Activated CD4-positive, CD25-positive, alpha-beta regulatory T cell (primary cell): ENCODE measurements around the gene MT1M.

Experiments used
- DNase-seq, 4 experiments: peaks; one replicate each; lab custom pipeline; 2025; lab: John Stamatoyannopoulos, UW

The MT1M gene

GRCh38 chr16:56628486-56629350 is 3.7 kb upstream of the MT1M start:
- no peak for DNase-seq

GRCh38 chr16:56629531-56629930 is 2.9 kb upstream of the MT1M start:
- DNase-seq: no peak

- no peak for DNase-seq
Measured at GRCh38 chr16:56630134-56630533, 2.3 kb upstream of the MT1M start.

DNA sequence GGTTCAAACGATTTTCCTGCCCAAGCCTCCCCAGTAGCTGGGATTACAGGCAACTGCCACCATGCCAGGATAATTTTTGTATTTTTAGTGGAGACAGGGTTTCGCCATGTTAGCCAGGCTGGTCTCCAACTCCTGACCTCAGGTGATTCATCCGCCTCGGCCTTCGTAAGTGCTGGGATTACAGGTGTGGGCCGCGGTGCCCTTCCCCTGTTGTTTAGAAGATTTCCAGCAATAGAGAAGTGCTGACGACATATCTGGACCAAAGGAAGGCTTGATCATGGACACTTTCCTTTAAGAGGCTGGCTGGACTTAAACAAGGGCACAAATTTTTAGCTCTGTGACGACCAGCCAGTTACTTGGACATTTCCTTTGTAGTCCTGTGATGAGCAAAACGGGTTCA is 1.3 kb upstream of the MT1M start:
- no peak for DNase-seq

- no peak for DNase-seq
Measured at GRCh38 chr16:56631832-56632155, 665 bp upstream of the MT1M start.

- DNase-seq: no peak
Measured at GRCh38 chr16:56632848-56633365, 448 bp downstream of the MT1M start.

DNA sequence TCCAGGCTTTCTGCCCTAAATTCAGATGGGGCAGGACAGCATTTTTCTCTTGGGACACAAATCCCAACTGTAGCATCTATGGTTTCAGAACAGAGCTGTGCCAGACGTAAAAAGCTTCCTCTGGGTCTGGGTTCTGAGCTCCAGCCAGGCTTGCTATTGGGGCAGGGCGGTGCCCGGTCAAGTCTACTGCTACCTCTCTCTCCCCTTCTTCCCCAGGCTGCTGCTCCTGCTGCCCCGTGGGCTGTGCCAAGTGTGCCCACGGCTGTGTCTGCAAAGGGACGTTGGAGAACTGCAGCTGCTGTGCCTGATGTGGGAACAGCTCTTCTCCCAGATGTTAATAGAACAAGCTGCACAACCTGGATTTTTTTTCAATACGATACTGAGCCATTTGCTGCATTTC is 1.1 kb downstream of the MT1M start:
- DNase-seq: no peak

- DNase-seq: no peak
Measured at GRCh38 chr16:56634715-56635440, 2.4 kb downstream of the MT1M start.

GRCh38 chr16:56635441-56635967 is 3.0 kb downstream of the MT1M start:
- DNase-seq: no peak

- no peak for DNase-seq
Measured at GRCh38 chr16:56636616-56637413, 4.4 kb downstream of the MT1M start.

GRCh38 chr16:56637814-56638750 is 5.6 kb downstream of the MT1M start, which contains the start of gene MT1A:
Gene MT1A, plus strand, starts transcription at chr16:56638666. Its CDS starts 73 bp downstream, at chr16:56638739.
- no peak for DNase-seq

GRCh38 chr16:56639045-56639444 is 6.6 kb downstream of the MT1M start:
- no peak for DNase-seq

DNA sequence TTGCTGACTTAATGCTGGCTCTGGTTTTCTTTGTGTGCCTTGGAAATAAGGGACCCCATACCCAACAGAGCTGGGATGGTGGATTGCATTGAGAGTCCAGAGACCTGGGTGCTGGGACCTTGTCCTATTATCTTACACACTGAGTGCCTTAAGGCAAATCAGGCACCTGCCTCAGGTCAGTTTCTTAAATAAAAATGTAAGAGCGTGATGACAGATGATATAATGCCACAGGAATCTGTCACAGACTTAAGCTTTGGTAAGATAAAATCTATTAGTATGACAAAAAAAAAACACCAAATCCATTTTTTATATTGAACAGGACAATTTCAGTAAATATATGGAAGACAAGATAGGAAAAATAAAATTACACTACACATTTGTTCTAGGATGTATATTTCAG is 7.6 kb downstream of the MT1M start:
- no peak for DNase-seq

DNA sequence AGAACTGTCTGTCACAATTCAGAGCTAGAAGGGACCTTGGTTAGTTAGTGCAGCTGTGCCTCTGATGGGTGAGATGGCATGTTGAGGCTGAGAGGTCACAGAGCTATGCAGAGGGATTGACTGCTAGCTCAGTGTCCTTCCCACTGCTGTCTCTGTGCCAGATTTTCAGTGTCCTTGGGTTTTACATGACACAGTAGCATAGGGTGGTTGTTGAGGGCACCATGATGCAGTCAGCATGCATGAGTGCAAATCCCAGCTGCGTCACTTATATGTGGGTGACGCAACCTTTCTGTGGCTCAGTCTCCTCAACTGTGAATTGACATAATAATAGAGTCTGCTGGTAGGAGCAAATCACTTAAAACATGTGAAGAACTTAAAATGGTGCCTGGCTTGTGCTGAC is 8.7 kb downstream of the MT1M start:
- no peak for DNase-seq

DNA sequence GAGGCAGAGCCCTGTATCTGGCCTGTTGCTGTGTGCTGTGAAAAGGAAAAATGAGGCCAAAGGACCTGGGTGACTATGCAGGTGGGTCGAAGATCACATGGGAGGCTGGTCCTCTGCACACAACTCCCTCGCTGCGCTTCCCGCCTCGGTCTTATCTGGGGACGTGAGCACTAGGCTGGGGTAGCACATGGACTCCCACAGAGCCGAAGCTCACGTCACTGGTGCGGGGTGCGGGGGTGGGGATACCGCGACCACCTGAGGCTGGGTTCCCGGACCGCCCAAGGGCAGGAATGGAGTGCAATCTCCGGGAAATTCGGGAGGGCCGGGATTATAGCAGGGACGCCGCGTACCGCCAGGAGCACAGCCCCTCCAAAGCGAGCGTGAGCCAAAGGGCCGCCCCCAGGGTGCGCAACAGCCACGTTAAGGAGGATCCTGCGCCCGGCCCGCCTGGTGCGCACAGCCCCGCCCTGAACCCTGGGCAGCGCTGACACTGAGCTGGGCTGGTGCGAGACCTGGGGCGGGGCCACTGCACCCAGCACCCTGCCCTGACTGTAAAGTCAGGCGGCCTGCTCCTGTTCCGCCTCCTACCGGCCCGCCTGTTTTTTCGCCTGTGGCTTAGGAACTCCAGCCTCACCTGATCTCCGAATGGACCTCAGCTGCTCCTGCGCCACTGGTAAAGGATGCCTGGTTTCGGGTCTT is 10.8 kb downstream of the MT1M start:
- DNase-seq: peak; percentile 38 to 56 (median 45)

GRCh38 chr16:56643833-56644232 is 11.4 kb downstream of the MT1M start:
- DNase-seq: no peak

GRCh38 chr16:56645311-56645710 is 12.9 kb downstream of the MT1M start:
- DNase-seq: no peak

GRCh38 chr16:56645838-56646237 is 13.4 kb downstream of the MT1M start:
- no peak for DNase-seq

- no peak for DNase-seq
Measured at GRCh38 chr16:56647641-56648431, 15.4 kb downstream of the MT1M start.

DNA sequence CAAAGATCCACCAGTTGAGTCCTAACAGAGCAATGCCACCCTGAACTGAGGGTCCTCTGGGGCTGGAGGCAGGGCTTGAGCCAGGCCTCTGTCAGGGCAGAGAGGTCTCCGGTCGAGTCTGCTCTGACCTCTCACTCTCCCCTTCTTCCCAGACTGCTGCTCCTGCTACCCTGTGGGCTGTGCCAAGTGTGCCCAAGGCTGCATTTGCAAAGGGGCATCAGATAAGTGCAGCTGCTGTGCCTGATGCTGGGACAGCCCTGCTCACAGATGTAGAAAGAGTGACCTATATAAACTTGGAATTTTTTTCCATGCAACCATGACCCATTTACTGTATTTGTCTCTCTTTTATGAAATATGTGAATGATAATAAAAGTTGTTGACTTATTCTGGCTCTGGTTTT is 16.8 kb downstream of the MT1M start:
- no peak for DNase-seq
